ENCODE measurements around the gene COG8. TPM values are rescaled to one million over a fixed set of nuclear protein-coding genes. Genes with fewer than 3 reads are reported as not detected.

Gene COG8
- total RNA-seq, 2 donors from 2014 or later = 45.8 to 49.3 TPM

DNA sequence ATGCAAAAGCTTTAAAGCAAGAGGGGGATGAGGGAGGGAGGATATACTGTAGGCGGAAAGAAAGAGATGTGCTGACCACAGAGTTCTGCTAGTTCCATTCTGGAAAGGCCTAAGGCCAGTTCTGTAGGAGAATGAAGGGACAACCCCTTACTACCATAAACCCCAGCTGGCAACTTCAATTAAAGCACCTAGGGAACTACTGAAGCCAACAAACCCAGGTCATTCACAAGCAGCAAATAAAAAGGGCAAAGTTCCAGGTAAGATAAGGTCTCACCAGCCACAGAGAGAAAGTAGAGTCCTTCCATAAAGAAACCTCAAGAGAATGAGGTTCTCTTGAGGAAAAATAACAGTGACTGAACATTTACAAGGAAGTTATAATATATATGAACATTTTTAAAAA, 33.7 kb upstream of the COG8 start:
- TF ChIP-seq, protein P1, sequence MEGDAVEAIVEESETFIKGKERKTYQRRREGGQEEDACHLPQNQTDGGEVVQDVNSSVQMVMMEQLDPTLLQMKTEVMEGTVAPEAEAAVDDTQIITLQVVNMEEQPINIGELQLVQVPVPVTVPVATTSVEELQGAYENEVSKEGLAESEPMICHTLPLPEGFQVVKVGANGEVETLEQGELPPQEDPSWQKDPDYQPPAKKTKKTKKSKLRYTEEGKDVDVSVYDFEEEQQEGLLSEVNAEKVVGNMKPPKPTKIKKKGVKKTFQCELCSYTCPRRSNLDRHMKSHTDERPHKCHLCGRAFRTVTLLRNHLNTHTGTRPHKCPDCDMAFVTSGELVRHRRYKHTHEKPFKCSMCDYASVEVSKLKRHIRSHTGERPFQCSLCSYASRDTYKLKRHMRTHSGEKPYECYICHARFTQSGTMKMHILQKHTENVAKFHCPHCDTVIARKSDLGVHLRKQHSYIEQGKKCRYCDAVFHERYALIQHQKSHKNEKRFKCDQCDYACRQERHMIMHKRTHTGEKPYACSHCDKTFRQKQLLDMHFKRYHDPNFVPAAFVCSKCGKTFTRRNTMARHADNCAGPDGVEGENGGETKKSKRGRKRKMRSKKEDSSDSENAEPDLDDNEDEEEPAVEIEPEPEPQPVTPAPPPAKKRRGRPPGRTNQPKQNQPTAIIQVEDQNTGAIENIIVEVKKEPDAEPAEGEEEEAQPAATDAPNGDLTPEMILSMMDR (conservative IDR thresholded peaks at IDR 0.05) = no peak
- no peaks in the 10 kb centered on the region for H3K27me3 ChIP-seq (ENCODE audit: control insufficient read depth, insufficient read depth, low read length, poor library complexity, severe bottlenecking)
- peaks cover 67% of the 10 kb centered on the region for H3K36me3 Mint-ChIP-seq (ENCODE audit: low read depth)
- H3K9me3 ChIP-seq (ENCODE audit: control insufficient read depth, low read length) = no peaks in the 10 kb centered on the region
- H3K9ac ChIP-seq (ENCODE audit: extremely low read depth, low read length, poor library complexity, severe bottlenecking) = no peak overlapping the region
- no peaks in the 10 kb centered on the region for H3K27me3 Mint-ChIP-seq (ENCODE audit: insufficient read depth)
- WGBS, 2 experiments (ENCODE audit: insufficient coverage in 1 of 2, insufficient read length in 1 of 2) = 83 to 100% methylated on average over 1 of the region's 1 CpG
- no peak overlapping the region for H3K27ac ChIP-seq (ENCODE audit: low read depth, low read length)
- H3K9me3 Mint-ChIP-seq = peaks cover 2% of the 10 kb centered on the region
- H3K4me3 Mint-ChIP-seq = no peak overlapping the region
- DNase-seq = no peak
- peaks cover 3% of the 10 kb centered on the region for H3K4me1 Mint-ChIP-seq
- H3K4me3 ChIP-seq (ENCODE audit: low read length) = no peak overlapping the region
- H3K27ac Mint-ChIP-seq = no peak overlapping the region
- no peaks in the 10 kb centered on the region for H3K4me1 ChIP-seq (ENCODE audit: control insufficient read depth, insufficient read depth, low read length)
- H3K36me3 ChIP-seq (ENCODE audit: control insufficient read depth, insufficient read depth, low read length) = peaks cover 70% of the 10 kb centered on the region

DNA sequence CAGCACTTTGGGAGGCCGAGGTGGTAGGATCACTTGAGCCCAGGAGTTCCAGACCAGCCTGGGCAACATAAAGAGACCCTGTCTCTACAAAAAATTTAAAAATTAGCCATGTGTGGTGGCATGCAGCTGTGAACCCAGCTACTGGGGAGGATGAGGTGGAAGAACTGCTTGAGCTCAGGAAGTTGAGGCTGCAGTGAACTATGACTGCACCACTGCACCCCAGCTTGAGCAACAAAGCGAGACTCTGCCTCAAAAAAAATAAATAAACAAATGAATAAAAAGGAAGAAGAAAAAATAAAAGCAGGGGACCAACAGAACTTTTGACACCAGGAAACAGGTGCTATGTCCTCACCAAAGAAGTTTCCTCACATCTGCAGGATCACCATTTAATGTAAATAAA, 32.2 kb upstream of the COG8 start:
- H3K27me3 ChIP-seq (ENCODE audit: control insufficient read depth, insufficient read depth, low read length, poor library complexity, severe bottlenecking) = no peaks in the 10 kb centered on the region
- TF ChIP-seq, protein P1 (conservative IDR thresholded peaks at IDR 0.05) = no peak
- DNase-seq = no peak
- H3K9me3 ChIP-seq (ENCODE audit: control insufficient read depth, low read length) = no peaks in the 10 kb centered on the region
- Mint-ChIP-seq H3K4me3 (no peak overlapping the region), H3K27ac (no peak overlapping the region), H3K36me3 (ENCODE audit: low read depth) (peaks cover 72% of the 10 kb centered on the region), H3K9me3 (peaks cover 2% of the 10 kb centered on the region), H3K27me3 (ENCODE audit: insufficient read depth) (no peaks in the 10 kb centered on the region), H3K4me1 (peaks cover 3% of the 10 kb centered on the region)
- H3K36me3 ChIP-seq (ENCODE audit: control insufficient read depth, insufficient read depth, low read length) = peaks cover 74% of the 10 kb centered on the region
- no peak overlapping the region for H3K4me3 ChIP-seq (ENCODE audit: low read length)
- H3K4me1 ChIP-seq (ENCODE audit: control insufficient read depth, insufficient read depth, low read length) = no peaks in the 10 kb centered on the region
- 86 to 95% methylated on average over 1 of the region's 2 CpGs for WGBS, 2 experiments (ENCODE audit: insufficient coverage in 1 of 2, insufficient read length in 1 of 2)
- no peak overlapping the region for H3K9ac ChIP-seq (ENCODE audit: extremely low read depth, low read length, poor library complexity, severe bottlenecking)
- no peak overlapping the region for H3K27ac ChIP-seq (ENCODE audit: low read depth, low read length)

DNA sequence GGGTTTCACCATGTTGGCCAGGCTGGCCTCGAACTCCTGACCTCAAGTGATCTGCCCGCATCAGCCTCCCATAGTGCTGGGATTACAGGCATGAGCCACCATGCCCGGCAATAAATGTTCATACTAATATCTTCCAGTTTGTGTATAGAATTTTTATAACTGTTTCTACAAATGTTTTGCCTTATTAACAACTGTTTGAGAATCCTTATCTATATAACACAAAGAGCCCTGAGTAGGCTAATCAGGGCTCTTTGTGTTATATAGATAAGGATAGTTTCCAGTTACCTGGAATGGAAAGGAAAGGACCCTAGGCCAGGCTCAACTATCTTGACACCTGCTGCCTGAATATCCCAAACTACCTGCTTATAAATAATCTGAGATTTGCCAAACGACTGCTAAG, 29.5 kb upstream of the COG8 start:
- Histone ChIP-seq H3K4me1 (ENCODE audit: control insufficient read depth, insufficient read depth, low read length) (no peaks in the 10 kb centered on the region), H3K27ac (ENCODE audit: low read depth, low read length) (no peak overlapping the region), H3K36me3 (ENCODE audit: control insufficient read depth, insufficient read depth, low read length) (peaks cover 72% of the 10 kb centered on the region), H3K4me3 (ENCODE audit: low read length) (no peak overlapping the region), H3K9me3 (ENCODE audit: control insufficient read depth, low read length) (no peaks in the 10 kb centered on the region), H3K9ac (ENCODE audit: extremely low read depth, low read length, poor library complexity, severe bottlenecking) (no peak overlapping the region), H3K27me3 (ENCODE audit: control insufficient read depth, insufficient read depth, low read length, poor library complexity, severe bottlenecking) (no peaks in the 10 kb centered on the region)
- no peak for DNase-seq
- TF ChIP-seq, protein P1 (conservative IDR thresholded peaks at IDR 0.05) = no peak
- H3K9me3 Mint-ChIP-seq = peaks cover 2% of the 10 kb centered on the region
- no peaks in the 10 kb centered on the region for H3K27me3 Mint-ChIP-seq (ENCODE audit: insufficient read depth)
- H3K36me3 Mint-ChIP-seq (ENCODE audit: low read depth) = peaks cover 66% of the 10 kb centered on the region
- no peak overlapping the region for H3K4me3 Mint-ChIP-seq
- no peak overlapping the region for H3K27ac Mint-ChIP-seq
- peaks cover 3% of the 10 kb centered on the region for H3K4me1 Mint-ChIP-seq
- 94 to 95% methylated on average over 2 to 3 of the region's 4 CpGs for WGBS, 2 experiments (ENCODE audit: insufficient coverage in 1 of 2, insufficient read length in 1 of 2)
